Glomerular visceral epithelial cell (primary cell): ENCODE measurements around the gene C9orf57.
"Not testable (repeated sequence)": the region's sequence is repeated elsewhere in the genome, so short reads cannot be mapped to it uniquely, and the experiment has no call there.

Experiments
- DNase-seq: peaks from one replicate; pipeline ENCODE4 v3.0.0-alpha.2; 2016; ENCODE audit errors: extremely low spot score

C9orf57 gene

DNA sequence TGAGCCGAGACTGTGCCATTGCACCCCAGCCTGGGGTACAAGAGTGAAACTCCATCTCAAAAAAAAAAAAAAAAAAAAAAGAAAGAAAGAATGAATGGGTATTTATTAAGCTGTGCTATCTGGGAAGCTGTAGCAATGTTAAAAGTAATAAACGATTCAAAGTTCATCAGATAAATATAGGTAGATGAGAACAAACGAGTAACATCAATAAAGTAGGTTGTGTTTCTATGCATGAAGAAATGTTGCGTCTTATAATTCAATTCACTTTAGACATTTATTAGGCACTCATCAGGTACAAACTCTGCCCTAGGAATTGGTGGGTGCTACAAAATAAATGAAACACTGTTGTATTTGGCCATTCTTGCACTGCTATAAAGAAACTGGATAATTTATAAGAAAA is 36.8 kb downstream of the C9orf57 start:
- no peak for DNase-seq

DNA sequence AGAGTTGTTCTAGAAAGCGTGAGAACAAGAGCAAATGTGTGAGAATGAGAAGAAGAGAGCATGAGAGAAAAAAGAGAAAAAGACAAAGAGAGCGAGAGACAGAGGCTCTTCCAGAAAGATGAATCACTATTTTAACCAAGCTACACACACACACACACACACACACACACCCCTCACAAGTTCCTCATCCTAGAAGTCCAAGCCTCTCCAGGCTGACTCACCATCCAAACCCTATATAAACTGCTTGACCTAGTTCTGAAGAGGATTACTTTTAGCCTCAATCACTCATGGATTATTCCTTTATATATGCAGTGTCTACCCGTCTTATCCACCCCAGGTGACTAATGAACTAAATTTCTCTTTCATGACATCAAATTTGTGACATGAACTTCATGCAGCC is 37.6 kb downstream of the C9orf57 start:
- DNase-seq, result peak; percentile 77

DNA sequence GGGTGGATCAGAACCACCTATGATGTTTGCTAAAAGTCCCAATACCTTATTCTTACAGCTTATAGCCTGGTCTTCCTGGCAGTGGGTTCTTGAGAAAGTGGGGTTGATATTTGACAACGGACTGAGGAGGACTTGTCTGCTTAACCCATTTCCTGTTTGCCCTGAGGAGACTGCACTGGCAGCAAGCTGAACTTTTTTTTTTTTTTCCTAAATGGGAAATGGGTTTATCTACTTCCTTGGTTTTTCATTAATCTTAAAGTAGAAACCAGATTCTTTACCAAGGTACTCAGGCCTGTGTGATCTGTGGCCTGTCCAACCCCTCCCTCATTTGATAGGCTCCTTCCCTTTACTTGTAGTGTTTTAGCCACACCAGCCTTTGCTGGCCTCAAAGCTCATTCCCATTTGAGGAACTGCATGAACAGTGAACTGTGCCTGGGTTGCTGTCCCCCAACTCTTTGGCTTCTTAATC is 47.1 kb downstream of the C9orf57 start:
- DNase-seq, result no peak

DNA sequence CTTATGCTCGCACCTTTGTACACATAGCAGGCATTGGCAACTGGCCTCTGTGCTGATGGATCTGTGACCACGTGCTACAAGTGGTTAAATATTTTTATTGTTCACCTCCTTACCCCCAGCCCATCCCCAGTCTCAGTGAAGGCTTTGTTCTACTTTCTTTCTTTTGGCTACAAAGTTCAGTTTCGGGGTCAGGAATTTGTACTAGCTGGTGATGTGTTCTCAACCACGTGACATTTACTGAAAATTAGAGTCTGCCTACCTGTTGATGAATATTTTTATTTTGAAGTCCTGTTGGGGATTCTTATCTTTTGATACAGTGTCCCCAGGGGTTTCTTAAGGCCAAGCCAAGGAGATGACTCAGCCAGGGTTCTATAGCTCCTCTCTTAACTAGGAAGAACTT is 47.8 kb downstream of the C9orf57 start:
- DNase-seq, result no peak

DNA sequence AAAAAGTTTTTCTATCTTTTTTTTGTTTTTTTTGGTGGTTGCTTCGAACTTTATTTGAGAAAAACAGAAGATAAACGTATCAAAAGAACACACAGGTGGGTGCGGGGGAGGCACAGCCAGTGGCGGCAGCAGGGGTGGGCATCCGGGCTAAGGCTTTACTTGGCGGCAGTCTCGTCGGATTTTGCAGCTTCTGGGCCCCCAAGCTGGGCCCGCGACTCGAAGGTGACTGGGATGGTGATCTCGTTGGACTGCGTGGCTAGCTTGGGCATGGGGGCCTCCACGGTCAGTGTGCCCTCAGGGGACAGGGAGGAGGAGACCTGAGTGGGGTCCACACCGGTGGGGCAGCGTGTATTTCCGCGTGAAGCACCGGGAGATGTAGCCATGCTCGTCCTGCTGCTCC is 52.7 kb downstream of the C9orf57 start:
- not testable (repeated sequence) for DNase-seq

DNA sequence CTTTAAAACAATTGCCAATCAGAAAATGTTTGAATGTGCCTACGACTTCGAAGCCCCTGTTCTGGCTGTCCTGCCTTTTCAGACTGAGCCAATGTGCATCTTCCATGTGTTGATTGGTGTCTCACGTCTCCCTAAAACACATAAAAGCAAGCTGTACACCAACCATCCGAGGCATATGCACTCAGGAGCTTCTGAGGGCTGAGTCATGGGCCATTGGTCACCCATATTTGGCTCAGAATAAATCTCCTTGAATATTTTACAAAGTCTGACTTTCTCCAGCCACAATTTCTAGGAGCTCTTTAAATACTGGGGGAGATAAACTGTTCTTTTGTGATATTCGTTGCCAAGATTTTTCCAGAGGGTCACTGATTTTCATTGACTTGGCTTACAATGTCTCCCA is 53.9 kb downstream of the C9orf57 start:
- no peak for DNase-seq

DNA sequence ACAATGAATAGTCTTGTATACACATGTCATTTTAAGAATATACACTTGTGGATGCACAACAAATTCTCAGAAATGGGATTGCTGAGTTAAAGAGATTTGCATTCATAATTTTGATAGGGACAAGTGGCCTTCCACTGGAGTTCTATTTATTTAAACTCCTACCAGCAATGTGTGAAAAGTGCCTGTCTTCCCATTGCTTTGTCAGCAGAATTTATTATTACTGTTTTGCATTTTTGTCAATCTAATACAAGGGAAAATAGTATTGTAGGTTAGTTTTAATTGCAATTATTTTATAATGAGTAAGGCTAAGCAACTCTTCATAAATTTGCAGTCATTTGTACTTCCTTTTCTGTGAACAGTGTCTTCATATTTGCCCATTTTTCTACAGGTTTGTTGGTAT is 55.0 kb downstream of the C9orf57 start:
- DNase-seq, result no peak
